Caco-2 (cell line): ENCODE data around the gene SNX15. TPM values are rescaled to one million over a fixed set of nuclear protein-coding genes. Genes with fewer than 3 reads are reported as not detected.

ENCODE experiments used
- BruUV-seq: library from RNA; stranded (reverse); fragments of 400-500 nt; replicated peaks from 2 replicates; lab custom pipeline; 2021; lab: Mats Ljungman, UMichigan
- CTCF ChIA-PET: fragments of 300-600 bp; sonication (Branson Sonifier 250); formaldehyde crosslinking; loops from one replicate; lab custom pipeline; 2022; ENCODE audit warnings: antibody characterized with exemption; lab: Charles Lee
- POLR2A ChIA-PET: fragments of 300-600 bp; sonication (Branson Sonifier 250); formaldehyde crosslinking; loops from one replicate; lab custom pipeline; 2022; ENCODE audit warnings: antibody characterized with exemption; lab: Charles Lee
- DNase-seq, 2 experiments: peaks; one replicate each; pipeline versions ENCODE4 v3.0.0 to v3.0.0-alpha.2; 2020 to 2022
- H3K27me3 ChIP-seq: replicated peaks from 2 replicates; pipeline ENCODE4 v1.6.0; 2011; ENCODE audit warnings: low read length; ENCODE audit not compliant: control insufficient read depth, insufficient read depth
- H3K36me3 ChIP-seq: 2 replicates; pipeline ENCODE4 v1.5.1; 2011; ENCODE audit warnings: low read length; ENCODE audit not compliant: control insufficient read depth, insufficient read depth
- H3K4me1 ChIP-seq: fragments of 250-450 bp; sonication (Bioruptor Pico); 2 replicates; pipeline ENCODE4 v1.5.1; 2020; ENCODE audit warnings: mild to moderate bottlenecking
- H3K4me3 ChIP-seq: 2 replicates; pipeline ENCODE4 v1.5.1; 2011; ENCODE audit warnings: low read depth, mild to moderate bottlenecking, control low read depth, low read length
- H3K9me3 ChIP-seq: fragments of 250-450 bp; sonication (Bioruptor Pico); 2 replicates; pipeline ENCODE4 v1.5.1; 2020; ENCODE audit warnings: mild to moderate bottlenecking, moderate library complexity
- H3K27ac Mint-ChIP-seq: one replicate; pipeline ENCODE4 v1.8.0; 2022; ENCODE audit warnings: mixed read lengths; ENCODE audit not compliant: unreplicated experiment
- H3K27me3 Mint-ChIP-seq: one replicate; pipeline ENCODE4 v1.8.0; 2022; ENCODE audit warnings: mixed read lengths; ENCODE audit not compliant: insufficient read depth, unreplicated experiment
- H3K36me3 Mint-ChIP-seq: one replicate; pipeline ENCODE4 v1.8.0; 2022; ENCODE audit warnings: mild to moderate bottlenecking, mixed read lengths; ENCODE audit not compliant: insufficient read depth, unreplicated experiment
- H3K4me1 Mint-ChIP-seq: one replicate; pipeline ENCODE4 v1.8.0; 2022; ENCODE audit warnings: low read depth, mixed read lengths; ENCODE audit not compliant: unreplicated experiment
- H3K4me3 Mint-ChIP-seq: one replicate; pipeline ENCODE4 v1.8.0; 2022; ENCODE audit warnings: mild to moderate bottlenecking, moderate library complexity, mixed read lengths; ENCODE audit not compliant: unreplicated experiment
- H3K9me3 Mint-ChIP-seq: one replicate; pipeline ENCODE4 v1.8.0; 2022; ENCODE audit warnings: mixed read lengths; ENCODE audit not compliant: unreplicated experiment
- intact Hi-C: fragments of 100-400 bp; cut with micrococcal nuclease; formaldehyde crosslinking; loops from one replicate; pipeline ENCODE4 v1.10.0; 2022; ENCODE audit not compliant: unreplicated experiment
- total RNA-seq: library from RNA; stranded (reverse); gene quantifications from 2 replicates; pipeline ENCODE4 v1.2.3, GENCODE V29; 2022
- TF ChIP-seq, protein P1 (sequence below), 2 experiments: fragments of 200-600 bp in 1 of 2; IDR thresholded peaks; 1 replicate in 1 of 2; 2 replicates in 1 of 2; pipeline versions ENCODE4 v1.5.1 to v1.8.0; 2011 to 2022; ENCODE audit warnings: antibody characterized with exemption in 1 of 2, control low read depth in 1 of 2, inconsistent platforms in 1 of 2, low read depth in 1 of 2, low read length in 1 of 2, mild to moderate bottlenecking in 1 of 2, moderate library complexity in 1 of 2; ENCODE audit not compliant: insufficient read depth in 1 of 2, severe bottlenecking in 1 of 2, unreplicated experiment in 1 of 2

Gene SNX15
- total RNA-seq, 1 experiment from 2014 or later: 35.8 TPM

DNA sequence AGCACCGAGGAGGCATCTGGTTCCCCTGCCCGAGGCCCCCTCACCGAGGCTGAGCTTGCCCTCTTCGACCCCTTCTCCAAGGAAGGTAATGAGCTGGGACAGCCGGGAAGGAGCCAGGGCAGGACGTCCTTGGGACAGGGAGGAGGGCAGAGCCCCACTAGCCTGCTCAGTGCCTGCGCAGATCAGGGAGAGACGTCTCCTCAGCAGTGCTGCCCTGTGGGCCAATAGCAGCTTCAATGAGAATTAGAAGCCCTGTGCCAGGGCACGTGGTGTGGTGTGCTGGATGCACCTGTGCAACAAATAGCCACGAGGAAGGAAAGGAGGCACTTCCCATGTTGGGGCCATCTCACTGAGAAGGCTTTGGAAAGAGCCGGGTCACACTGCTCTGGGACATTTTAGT is 8.3 kb downstream of the SNX15 start:
- Histone ChIP-seq H3K36me3 (no peaks in the 10 kb centered on the region), H3K27me3 (no peaks in the 10 kb centered on the region), H3K9me3 (no peaks in the 10 kb centered on the region), H3K4me1 (no peaks in the 10 kb centered on the region), H3K4me3 (no peak overlapping the region)
- TF ChIP-seq, protein P1, sequence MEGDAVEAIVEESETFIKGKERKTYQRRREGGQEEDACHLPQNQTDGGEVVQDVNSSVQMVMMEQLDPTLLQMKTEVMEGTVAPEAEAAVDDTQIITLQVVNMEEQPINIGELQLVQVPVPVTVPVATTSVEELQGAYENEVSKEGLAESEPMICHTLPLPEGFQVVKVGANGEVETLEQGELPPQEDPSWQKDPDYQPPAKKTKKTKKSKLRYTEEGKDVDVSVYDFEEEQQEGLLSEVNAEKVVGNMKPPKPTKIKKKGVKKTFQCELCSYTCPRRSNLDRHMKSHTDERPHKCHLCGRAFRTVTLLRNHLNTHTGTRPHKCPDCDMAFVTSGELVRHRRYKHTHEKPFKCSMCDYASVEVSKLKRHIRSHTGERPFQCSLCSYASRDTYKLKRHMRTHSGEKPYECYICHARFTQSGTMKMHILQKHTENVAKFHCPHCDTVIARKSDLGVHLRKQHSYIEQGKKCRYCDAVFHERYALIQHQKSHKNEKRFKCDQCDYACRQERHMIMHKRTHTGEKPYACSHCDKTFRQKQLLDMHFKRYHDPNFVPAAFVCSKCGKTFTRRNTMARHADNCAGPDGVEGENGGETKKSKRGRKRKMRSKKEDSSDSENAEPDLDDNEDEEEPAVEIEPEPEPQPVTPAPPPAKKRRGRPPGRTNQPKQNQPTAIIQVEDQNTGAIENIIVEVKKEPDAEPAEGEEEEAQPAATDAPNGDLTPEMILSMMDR (IDR thresholded peaks at IDR 0.05; ENCODE audit: insufficient read depth in 1 of 2, low read depth in 1 of 2, low read length in 1 of 2, severe bottlenecking in 1 of 2, unreplicated experiment in 1 of 2): no peak
- Mint-ChIP-seq H3K27me3 (no peaks in the 10 kb centered on the region), H3K9me3 (no peaks in the 10 kb centered on the region), H3K4me3 (no peak overlapping the region), H3K27ac (no peak overlapping the region), H3K36me3 (peaks cover 6% of the 10 kb centered on the region), H3K4me1 (no peaks in the 10 kb centered on the region)
- no peak for DNase-seq
- POLR2A ChIA-PET: no interaction called here
- intact Hi-C loops: no loop called here
- no TSS peak for BruUV-seq
- CTCF ChIA-PET: no interaction called here

DNA sequence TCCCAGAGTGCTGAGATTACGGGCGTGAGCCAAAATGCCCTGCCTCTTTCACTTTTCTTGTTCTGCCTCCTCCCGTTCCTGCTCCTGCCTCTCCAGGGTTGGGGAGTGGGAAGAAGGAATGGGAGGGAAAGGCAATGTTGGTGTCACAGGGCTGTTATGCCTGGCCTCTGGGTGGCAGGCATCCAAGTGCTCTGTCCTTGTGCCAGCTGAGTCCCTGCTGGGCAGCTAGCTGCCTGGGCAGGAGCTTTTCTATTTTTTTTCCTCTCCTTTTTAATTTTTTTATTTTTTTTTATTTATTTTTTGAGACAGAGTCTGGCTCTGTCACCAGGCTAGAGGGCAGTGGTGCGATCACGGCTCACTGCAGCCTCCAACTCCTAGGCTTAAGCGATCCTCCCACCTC is 9.7 kb downstream of the SNX15 start:
- H3K4me3 Mint-ChIP-seq: no peak overlapping the region
- no peaks in the 10 kb centered on the region for H3K27me3 ChIP-seq
- ChIA-PET CTCF (no interaction called here), POLR2A (no interaction called here)
- peaks cover 12% of the 10 kb centered on the region for H3K36me3 Mint-ChIP-seq
- H3K36me3 ChIP-seq: no peaks in the 10 kb centered on the region
- no peak overlapping the region for H3K27ac Mint-ChIP-seq
- intact Hi-C loops: no loop called here
- H3K4me1 ChIP-seq: no peaks in the 10 kb centered on the region
- no peaks in the 10 kb centered on the region for H3K4me1 Mint-ChIP-seq
- H3K4me3 ChIP-seq: no peak overlapping the region
- TF ChIP-seq, protein P1 (IDR thresholded peaks at IDR 0.05; ENCODE audit: insufficient read depth in 1 of 2, low read depth in 1 of 2, low read length in 1 of 2, severe bottlenecking in 1 of 2, unreplicated experiment in 1 of 2): no peak
- no peak for DNase-seq
- H3K9me3 ChIP-seq: no peaks in the 10 kb centered on the region
- no peaks in the 10 kb centered on the region for H3K9me3 Mint-ChIP-seq
- no peaks in the 10 kb centered on the region for H3K27me3 Mint-ChIP-seq
- BruUV-seq: no TSS peak

DNA sequence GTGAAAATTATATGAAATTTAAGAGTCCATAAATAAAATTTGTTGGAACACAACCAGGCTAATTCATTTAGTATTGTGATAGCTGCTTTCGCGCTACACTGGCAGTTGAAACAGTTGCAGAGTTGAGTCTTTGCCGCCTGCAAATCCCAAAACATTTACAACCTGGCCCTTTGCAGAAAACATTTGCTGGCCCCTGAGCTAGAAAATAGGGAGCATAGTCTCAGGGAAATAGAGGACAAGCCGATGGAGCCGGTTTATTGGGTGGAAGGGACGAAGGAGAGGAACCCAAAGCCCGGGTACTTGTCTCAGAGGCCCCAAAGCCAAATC is 13.2 kb downstream of the SNX15 start:
- Histone ChIP-seq H3K4me3 (peak overlapping the region; percentile 89), H3K9me3 (no peaks in the 10 kb centered on the region), H3K27me3 (no peaks in the 10 kb centered on the region), H3K36me3 (peaks cover 5% of the 10 kb centered on the region), H3K4me1 (peaks cover 11% of the 10 kb centered on the region; the same call in 1 of the 2 replicates)
- H3K27me3 Mint-ChIP-seq: no peaks in the 10 kb centered on the region
- DNase-seq: no peak
- peak overlapping the region; percentile 89 for H3K4me3 Mint-ChIP-seq
- H3K27ac Mint-ChIP-seq: peak overlapping the region; percentile 83
- no peaks in the 10 kb centered on the region for H3K9me3 Mint-ChIP-seq
- ChIA-PET CTCF (interaction anchor here (0.6 to 1.8 kb wide), 9 partner anchors 12 to 279 kb away, joined by 3 to 9 read pairs (median 4); partner anchors contain the start of genes ARL2, CAPN1, CDC42BPG and SNX15), POLR2A (interaction anchor here (0.6 to 1.4 kb wide), 2 partner anchors 22 to 723 kb away, joined by 3 to 4 read pairs; partner anchors contain the start of genes PRDX5 and TRMT112)
- H3K4me1 Mint-ChIP-seq: no peaks in the 10 kb centered on the region
- BruUV-seq: TSS peak; percentile 38
- peaks cover 24% of the 10 kb centered on the region for H3K36me3 Mint-ChIP-seq
- TF ChIP-seq, protein P1 (IDR thresholded peaks at IDR 0.05; ENCODE audit: insufficient read depth in 1 of 2, low read depth in 1 of 2, low read length in 1 of 2, severe bottlenecking in 1 of 2, unreplicated experiment in 1 of 2): no peak
- intact Hi-C loops: loop anchor here (1.0 to 5.0 kb wide), 3 partner anchors 13 to 37 kb away; partner anchors contain the start of gene SNX15
